HG03378 (cell line): ENCODE measurements around the gene PLCB4.
"Not testable (repeated sequence)": the region's sequence is repeated elsewhere in the genome, so short reads cannot be mapped to it uniquely, and the experiment has no call there.

Experiments
- ATAC-seq: cut with Tn5 transposase; IDR thresholded peaks from one replicate; pipeline ENCODE4 v1.9.1; 2021; ENCODE audit warnings: mild to moderate bottlenecking, moderate library complexity; ENCODE audit not compliant: unreplicated experiment

The PLCB4 gene

DNA sequence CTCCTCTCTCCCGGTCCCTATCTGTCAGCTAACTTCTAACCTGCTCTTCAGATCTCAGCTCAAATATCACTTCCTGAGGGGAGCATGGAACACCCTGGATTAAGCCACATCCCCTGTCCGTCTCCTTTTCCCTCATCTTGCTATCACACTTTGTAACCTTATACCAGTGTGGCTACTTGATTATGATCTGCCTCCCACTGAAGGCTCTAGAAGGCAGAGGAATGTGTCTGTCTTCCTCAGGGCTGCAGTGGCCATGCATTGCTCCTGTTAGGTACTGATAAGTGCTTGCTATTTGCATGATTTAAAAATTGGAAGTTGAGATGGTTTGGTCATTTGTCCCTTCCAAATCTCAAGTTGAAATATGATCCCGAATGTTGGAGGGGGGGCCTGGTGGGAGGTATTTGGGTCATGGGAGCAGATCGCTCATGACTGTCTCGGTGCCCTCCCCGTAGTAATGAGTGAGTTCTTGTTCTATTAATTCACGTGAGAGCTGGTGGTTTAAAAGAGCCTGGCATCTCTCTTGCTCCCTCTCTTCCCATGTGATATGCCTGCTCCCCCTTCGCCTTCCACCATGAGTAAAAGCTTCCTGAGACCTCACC, 71.4 kb downstream of the PLCB4 start:
- ATAC-seq, result no peak

DNA sequence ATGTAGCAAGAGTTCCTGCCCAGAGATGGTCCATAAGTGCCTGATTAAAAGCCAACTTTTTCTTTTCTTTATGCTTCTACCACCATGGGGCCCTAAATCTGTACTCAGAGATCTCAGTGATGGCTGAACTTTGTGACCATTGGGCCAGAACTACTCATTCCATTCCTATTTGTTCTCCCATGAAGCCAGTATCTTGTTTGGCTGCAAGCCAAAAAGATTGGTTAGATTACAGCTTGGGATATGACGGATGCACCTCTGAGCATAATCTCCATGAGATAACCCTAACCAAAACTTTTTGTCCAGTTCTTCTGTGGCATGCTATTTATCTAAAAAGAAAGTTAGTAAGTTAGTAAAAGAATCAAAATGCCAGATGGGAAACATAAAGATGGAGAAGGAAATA, 72.2 kb downstream of the PLCB4 start:
- ATAC-seq, result no peak

DNA sequence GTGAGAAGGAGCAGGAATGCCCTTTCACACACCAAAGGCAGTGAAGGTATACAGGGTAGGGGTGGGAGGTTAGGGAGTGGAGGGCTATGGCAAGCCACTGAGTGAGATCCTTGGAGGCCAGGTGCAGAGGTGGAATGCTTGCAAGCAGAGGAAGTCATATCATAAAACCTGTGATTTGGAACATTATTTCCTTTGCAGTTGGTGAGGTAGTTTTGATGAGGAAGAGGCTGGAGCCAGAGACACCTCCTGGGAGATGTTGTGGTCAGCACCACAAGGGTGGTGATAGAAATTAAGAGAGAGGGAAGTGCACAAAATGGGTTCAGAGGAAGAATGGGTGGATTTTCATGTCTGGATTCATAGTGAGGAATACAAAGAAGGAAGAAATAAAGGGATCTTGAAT, 73.0 kb downstream of the PLCB4 start:
- ATAC-seq, result no peak

DNA sequence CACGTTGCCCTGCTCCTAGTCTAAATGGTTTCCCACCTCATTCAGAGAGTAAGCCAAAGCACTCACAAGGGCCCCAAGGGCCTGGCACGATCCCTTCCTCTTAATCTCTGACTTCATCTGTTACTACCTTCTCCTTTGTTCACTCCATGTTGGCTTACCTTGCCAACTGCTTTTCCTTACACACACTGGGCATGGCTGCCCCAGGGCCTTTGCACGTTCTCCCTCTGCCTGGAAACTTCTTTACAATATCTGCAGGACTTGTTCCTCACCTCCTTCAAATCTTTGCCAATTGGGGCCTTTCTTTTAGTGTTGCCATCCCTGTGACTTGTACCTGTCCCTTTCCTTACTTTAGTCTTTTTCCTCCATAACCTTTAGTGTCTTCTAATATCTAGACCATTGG, 73.9 kb downstream of the PLCB4 start:
- no peak for ATAC-seq

DNA sequence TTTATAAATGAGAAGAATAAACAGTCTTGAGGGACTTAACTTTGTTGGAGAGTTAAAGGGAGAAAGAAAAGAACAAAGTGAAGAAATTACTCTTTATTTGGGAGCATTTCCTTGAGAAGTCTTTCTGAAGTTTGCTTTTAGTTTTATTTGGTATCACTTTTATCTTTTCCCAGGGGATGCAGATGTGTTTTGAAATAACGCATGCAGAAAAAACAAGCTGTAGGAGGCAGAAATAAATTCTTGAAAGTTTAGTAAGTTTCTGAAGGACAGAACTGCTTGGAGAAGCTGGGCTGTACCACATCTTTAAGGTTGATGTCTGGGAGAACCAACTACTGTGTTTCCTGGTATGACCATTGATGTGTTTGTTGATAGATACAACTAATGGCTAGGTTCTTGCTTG, 75.0 kb downstream of the PLCB4 start:
- ATAC-seq, result no peak

DNA sequence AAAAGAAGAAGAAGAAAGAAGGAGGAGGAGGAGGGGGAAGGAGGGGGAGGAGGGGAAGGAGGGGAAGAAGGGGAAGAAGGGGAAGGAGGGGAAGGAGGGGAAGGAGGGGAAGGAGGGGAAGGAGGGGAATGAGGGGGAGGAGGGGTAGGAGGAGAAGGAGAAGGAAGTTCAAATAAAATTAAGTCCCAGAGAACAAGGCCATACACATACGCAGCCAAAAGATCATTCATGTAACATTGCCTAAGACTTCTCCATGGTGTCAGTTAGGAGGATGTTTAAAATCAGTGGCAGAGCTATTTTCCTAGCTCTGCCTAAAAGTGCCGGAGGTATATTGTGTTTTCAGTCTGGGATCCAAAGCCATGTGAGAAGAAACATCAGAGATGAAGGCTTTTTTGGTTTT, 75.8 kb downstream of the PLCB4 start:
- no peak for ATAC-seq

DNA sequence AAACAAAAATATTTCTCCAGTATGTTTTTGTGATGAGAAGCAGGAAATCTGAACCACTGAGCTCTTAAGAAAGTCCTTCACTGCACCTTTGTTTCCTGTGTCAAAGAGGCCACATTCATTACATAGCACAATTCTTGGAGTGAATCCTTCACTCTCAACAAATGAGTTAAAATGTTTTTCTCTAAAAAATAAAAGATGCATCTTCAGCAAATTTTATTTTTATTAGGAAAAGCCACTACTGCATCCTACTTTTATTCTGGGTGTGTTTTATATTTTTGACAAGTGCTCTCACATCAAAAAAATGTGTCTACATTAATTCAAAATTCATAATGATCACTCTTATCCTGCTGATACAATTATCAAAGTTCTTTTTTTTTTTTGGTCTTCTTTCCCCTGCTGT, 76.3 kb downstream of the PLCB4 start:
- ATAC-seq, result no peak

DNA sequence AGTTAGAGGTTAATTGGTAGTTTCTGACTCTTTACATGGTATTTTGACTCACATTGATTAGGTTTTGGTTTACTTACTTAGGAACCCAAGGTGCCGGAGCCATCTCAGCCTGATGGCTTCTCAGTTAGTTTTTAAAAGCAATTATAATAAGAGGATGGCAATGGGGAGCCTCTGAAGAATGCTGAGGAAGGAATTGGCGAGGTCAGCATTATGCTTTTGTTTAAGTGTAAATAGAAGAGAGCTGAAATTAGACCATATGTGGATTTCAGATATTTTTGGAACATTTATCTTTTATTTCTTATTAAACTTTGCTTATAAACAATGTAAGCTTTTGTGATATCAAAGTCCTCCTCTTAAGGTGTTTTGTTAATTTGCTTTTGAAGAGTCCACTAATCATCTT, 77.8 kb downstream of the PLCB4 start:
- ATAC-seq, result no peak

DNA sequence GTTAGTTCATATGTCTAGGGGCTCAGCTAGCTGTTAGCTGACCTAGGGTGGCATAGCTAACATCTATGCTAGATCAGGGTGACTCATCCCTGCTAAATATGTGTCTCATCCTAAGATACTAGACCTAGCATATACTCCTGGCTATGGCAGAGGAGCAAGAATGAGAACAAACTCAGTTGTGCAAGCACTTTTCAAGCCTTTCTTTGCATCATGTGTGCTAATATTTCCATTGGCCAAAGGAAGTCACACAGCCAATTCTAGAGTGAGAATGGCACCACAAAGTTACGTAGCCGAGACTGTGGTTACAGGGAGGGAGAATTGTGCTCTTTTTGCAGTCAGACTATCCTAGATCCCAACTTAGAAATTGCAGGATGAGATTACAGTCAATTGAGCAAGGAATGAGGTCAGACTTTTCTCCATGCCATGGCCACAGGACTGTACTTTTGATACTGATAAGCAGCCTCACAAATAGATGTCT, 78.7 kb downstream of the PLCB4 start:
- no peak for ATAC-seq

DNA sequence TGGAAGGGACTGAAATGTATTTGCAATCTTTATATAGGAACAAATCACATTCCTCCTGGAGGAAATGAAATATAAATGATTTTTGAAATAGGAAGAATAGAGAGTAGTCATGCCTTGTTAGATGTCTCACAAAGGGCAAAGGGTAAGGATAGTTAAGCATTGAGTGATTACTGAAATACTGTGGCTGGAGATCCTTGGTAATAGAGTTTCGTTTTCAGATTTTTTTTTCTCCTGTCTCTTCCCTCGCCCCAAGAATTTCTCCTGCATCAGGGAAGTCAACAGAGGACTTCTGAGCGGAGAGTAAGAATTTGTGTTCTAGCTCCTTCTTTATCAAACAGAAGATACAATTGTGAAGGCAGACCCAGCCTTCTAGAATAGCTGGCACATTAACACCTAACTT, 79.4 kb downstream of the PLCB4 start:
- ATAC-seq, result no peak

DNA sequence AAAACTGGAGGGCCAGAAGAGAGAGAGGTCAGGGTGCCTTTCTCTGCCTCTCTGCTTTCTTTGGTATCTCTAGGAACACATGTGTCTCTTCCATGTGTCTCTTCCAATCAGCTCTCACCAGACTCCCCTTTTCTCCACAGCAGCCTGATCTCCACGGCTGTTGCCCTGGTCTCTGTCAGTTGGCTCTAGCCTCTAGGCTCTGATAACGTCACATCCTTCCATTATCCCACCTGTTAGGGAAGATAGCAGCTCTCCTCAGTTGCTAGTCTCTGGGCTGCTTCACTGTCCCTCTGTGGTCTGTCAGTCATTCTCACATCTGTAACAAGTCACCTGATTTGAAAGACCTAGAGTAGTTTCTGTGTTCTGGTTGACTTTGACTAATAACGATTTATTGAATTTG, 80.2 kb downstream of the PLCB4 start:
- ATAC-seq, result no peak

DNA sequence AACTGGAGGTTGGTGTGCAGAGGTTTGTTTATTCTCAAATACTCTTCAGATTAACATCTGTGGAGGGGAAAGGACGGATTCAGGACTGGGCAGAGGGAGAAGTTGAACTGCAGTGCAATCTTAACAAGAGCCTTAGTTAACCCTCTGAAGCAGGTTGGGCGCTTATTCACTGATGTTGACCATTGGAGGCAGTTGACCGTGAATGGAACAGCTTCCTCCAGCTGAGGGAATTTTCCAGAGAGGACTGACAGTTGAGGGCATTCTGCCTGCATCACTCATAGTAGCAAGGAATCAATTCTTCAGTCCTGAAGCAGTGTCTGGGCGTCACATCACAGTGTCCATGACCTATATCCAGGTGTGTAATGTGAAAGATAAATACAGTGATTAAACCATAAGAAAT, 80.9 kb downstream of the PLCB4 start:
- ATAC-seq, result no peak

DNA sequence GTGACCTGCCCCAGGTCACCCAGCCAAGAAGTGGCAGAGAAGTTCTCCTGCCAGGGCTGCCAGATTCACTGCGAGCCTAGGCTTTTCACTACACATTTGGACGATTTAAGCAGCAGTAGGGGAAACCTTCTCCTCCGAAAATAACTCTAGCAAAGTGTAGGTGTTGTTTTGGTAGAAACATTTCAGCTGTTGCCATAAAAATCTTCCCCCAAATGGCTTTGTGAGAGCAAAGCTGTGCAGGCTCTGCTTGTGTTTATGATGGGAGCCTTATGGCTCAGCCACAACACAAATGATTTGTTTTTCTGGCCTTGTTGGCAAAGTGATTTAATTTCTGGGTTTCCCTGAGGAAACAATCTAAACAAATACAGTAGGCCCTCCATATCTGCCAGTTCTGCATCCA, 81.8 kb downstream of the PLCB4 start:
- ATAC-seq, result no peak

DNA sequence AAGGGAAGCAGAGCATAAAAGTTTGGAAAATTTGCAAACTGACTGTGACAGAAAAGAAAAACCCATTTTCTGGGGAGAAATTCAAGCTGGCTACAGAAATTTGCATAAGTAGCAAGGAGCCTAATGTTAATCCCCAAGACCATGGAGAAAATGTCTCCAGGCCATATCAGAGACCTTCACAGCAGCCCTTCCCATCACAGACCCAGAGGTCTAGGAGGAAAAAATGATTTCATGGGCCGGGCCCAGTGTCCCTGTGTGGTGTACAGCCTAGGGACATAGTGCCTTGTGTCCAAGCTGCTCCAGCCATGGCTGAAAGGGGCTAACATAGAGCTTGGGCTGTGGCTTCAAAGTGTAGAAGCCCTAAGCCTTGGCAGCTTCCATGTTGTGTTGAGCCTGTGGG, 83.3 kb downstream of the PLCB4 start:
- ATAC-seq, result not testable (repeated sequence)

DNA sequence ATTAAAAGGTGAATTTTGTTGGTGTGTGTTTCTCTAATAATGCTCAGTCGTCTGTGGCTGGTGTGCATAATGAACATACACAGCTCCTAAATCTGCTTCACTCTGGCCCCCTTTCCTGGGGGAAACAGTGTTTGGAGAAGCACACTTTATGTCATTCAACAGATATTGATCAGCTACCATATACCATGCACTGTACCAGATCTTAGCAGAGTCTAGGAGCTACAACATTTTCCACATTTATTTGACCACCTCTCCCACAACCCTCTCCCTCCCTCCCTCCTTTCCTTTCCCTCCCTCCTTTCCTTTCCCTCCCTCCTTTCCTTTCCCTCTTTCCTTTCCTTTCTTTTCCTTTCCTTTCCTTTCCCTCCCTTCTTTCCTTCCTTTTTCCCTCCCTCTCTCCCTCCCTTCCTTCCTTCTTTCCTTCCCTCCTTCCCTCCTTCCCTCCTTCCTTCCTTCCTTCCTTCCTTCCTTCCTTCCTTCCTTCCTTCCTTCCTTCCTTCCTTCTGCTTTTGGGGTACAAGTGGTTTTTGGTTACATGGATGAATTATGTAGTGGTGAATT, 85.7 kb downstream of the PLCB4 start:
- ATAC-seq, result no peak

DNA sequence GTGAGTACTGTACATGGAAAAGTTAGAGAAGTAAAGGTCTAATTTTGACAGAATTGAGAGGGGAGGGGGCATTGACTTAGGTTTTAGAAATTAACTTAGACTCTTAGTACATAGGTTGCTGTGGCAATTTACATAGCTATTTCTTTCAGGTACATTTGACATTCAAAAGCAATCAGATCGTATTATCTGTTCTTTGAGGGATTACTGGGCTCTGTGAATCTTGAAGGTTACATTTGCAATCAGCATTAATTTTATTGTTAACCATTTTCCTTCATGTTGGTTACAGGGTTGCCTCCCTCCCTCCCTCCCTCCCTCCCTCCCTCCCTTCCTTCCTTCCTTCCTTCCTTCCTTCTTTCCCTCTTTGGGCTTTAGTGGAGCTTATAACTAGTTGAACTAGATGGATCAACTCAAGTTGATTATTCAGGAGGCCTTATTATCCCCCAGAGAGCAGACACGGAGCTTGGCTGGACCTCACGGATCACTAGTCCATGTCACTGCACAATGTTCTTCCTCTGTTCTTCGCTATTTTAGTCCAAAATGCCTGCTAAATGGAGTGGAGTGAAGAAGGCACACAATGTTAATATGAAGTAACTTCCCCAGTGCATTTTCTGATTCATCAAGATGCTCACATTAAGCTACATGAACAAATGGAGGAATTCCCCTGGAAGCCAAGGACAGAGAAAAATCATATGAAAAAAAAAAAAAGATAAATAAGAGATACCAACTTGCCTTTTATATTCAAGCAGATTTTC, 87.8 kb downstream of the PLCB4 start:
- ATAC-seq, result no peak

DNA sequence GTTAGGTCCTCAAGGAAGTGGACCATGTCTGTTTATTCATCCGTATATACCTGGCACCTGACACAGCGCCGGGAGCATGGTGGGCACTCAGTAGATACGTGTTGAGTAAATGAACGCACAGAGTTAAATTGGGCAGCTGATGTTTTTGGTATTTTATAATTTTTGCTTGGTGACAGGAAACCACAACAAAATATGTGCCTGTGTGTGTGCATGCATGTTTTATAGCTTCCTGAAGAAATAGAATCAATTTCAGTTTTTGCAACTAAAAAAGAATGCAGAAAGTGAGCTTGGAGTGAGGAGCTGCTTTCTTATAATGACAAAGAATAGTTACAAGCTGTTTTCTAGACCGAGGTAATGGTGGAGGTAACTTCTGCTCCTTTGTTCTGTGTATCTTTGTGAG, 91.4 kb downstream of the PLCB4 start:
- no peak for ATAC-seq

DNA sequence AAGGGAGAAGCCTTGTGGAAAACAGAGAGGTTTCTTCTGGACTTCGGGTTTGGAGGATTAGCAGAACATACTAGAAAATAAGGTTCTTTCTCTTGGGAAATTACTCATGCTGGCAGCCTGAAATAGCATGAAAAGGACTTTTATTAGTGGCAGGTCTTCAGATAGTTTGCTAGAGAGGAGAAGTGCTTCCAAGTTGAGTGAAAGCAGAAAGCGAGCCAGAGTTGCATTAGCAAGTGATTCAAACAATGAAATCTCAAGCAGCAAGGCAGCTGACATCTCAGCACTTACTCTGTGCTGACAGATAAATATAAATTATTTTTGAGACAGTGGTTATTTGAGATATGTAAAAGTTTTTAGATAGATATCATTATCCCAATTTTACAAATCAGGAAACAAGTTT, 91.9 kb downstream of the PLCB4 start:
- ATAC-seq, result no peak

DNA sequence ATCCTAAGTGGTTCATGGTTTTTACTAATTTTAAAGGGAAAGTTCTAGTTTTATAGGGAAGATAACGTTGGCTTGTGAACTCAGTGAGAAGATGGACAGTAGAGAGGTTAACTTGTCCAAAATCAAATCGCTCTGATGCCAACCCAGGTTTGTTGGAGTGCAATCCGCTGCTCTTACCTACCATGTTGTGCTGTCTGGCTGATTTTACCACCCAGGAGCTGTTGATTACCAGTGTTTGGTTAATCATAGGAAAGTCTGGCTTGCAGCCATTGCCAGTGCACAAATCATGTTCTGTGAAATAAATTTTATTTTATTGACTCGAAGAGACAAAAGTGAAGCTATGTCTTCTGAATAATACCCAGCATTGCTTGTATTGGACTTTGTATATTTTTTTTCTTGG, 92.4 kb downstream of the PLCB4 start:
- no peak for ATAC-seq

DNA sequence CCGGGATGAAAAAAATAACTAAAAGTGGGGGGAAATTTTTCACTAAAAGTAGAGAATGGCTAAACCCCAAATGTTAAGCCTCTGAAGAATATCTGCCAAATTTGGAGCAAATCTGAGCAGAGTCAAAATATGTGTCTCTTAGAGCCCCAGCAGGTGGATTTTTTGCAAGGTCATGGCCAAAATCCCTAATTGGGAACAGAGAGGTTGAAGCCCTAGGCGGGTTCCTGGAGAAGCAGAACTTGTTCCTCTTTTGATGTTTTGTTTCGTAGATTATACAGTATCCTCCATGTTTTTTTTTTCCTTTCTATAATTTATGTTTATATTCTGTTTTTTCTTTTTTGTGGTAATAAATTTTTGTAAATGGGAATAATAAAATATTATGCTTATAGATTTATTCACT, 94.4 kb downstream of the PLCB4 start:
- ATAC-seq, result no peak

DNA sequence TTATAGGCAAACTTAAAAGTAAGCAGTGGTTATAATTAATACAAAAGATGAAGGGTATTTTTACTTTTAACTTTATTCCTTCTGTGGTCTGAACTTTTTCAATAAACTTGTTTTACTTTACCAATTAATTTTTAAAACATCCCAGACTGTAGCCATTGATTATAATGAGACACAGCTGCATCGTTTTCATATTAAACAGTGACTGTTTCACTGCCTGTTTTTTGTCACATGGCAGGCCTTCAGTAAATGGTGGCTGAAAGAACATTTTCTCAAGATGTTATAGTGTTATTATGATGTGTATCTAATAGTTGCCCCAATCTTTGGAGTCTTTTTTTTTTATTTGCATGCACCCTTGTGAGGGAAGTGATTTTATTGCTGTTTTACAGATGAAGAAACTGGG, 95.1 kb downstream of the PLCB4 start:
- no peak for ATAC-seq

DNA sequence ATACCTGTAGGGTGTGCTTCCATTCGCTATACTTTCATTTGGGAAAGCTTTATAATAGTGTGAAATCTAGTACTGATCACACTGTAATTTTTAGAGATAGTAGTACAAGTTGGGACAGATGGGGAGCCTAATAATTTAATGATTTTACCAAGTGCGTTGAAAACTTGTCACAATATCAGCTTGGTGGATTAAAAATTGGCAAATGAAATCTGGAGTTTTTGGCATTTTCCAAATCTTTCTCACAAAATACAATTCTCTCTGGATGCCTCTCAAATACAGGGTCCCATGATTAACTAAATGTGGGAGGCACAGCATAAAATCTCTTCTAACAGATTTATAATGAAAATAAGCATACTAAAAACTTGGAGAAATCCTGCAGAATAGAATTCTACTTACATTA, 96.4 kb downstream of the PLCB4 start:
- no peak for ATAC-seq
